HepG2 (cell line): Measurements from ENCODE around the gene MICB. TPM values are rescaled to one million over a fixed set of nuclear protein-coding genes. Genes with fewer than 3 reads are reported as not detected.

Source experiments
- ARNTL ChIP-seq: sonication (generic); formaldehyde crosslinking; IDR thresholded peaks from 2 replicates; pipeline ENCODE4 v1.4.0; 2020; ENCODE audit warnings: mild to moderate bottlenecking, missing genetic modification reagents
- CENPX ChIP-seq: sonication (generic); formaldehyde crosslinking; IDR thresholded peaks from 2 replicates; pipeline ENCODE4 v1.9.0; 2021; ENCODE audit warnings: mild to moderate bottlenecking, missing genetic modification reagents, moderate library complexity
- CREB1 ChIP-seq, 2 experiments: fragments of 450-650 bp in 1 of 2; IDR thresholded peaks; 2 replicates each; pipeline ENCODE4 v1.6.1; 2016 to 2017; ENCODE audit warnings: control low read depth in 1 of 2, mild to moderate bottlenecking in 1 of 2, missing compliant biosample characterization in 1 of 2, missing genetic modification characterization in 1 of 2
- EZH2 ChIP-seq: conservative IDR thresholded peaks from 2 replicates; pipeline ENCODE4 v1.6.1; 2012; ENCODE audit warnings: mild to moderate bottlenecking, low read depth, low read length, moderate library complexity
- FOXK2 ChIP-seq: fragments of 450-650 bp; IDR thresholded peaks from 2 replicates; pipeline ENCODE4 v1.6.1; 2016
- HDAC1 ChIP-seq: sonication (generic); formaldehyde crosslinking; IDR thresholded peaks from 2 replicates; pipeline ENCODE4 v1.5.1; 2020; ENCODE audit warnings: mild to moderate bottlenecking, missing genetic modification reagents
- HHEX ChIP-seq: IDR thresholded peaks from 2 replicates; pipeline ENCODE4 v1.6.1; 2016; ENCODE audit warnings: control low read depth
- IRF2 ChIP-seq: IDR thresholded peaks from 2 replicates; pipeline ENCODE4 v1.6.1; 2018; ENCODE audit warnings: missing genetic modification reagents, missing compliant biosample characterization
- ISX ChIP-seq: sonication (generic); formaldehyde crosslinking; conservative IDR thresholded peaks from 2 replicates; pipeline ENCODE4 v1.5.0; 2020; ENCODE audit warnings: missing genetic modification reagents
- KMT2B ChIP-seq: IDR thresholded peaks from 2 replicates; pipeline ENCODE4 v1.6.1; 2016; ENCODE audit warnings: missing genetic modification reagents, missing compliant biosample characterization
- MBD4 ChIP-seq: IDR thresholded peaks from 2 replicates; pipeline ENCODE4 v1.6.1; 2012; ENCODE audit warnings: low read length, inconsistent platforms, borderline replicate concordance
- MXD4 ChIP-seq: IDR thresholded peaks from 2 replicates; pipeline ENCODE4 v1.6.1; 2016; ENCODE audit warnings: mild to moderate bottlenecking, missing biosample characterization, missing genetic modification reagents
- RBM39 ChIP-seq: fragments of 200-400 bp; formaldehyde crosslinking; IDR thresholded peaks from one replicate; pipeline ENCODE4 v1.6.1; 2018; ENCODE audit warnings: antibody characterized with exemption, mild to moderate bottlenecking, low read depth, low read length; ENCODE audit not compliant: poor library complexity, severe bottlenecking
- U2AF1 ChIP-seq: fragments of 200-400 bp; formaldehyde crosslinking; optimal IDR thresholded peaks from 2 replicates; pipeline ENCODE3; 2017; ENCODE audit warnings: mild to moderate bottlenecking, low read depth, low read length
- ZNF136 ChIP-seq: sonication (generic); formaldehyde crosslinking; IDR thresholded peaks from 2 replicates; pipeline ENCODE4 v1.8.1; 2022; ENCODE audit warnings: low read depth, mild to moderate bottlenecking, moderate library complexity, missing genetic modification reagents
- ZNF207 ChIP-seq: fragments of 450-650 bp; IDR thresholded peaks from 2 replicates; pipeline ENCODE4 v1.6.1; 2016; ENCODE audit warnings: antibody characterized with exemption, borderline replicate concordance
- ZNF24 ChIP-seq: fragments of 450-650 bp; IDR thresholded peaks from 2 replicates; pipeline ENCODE4 v1.6.1; 2017; ENCODE audit warnings: antibody characterized with exemption, mild to moderate bottlenecking
- ZNF343 ChIP-seq: sonication (generic); formaldehyde crosslinking; IDR thresholded peaks from 2 replicates; pipeline ENCODE4 v1.4.0; 2020; ENCODE audit warnings: mild to moderate bottlenecking, missing genetic modification reagents
- ZNF530 ChIP-seq: sonication (generic); formaldehyde crosslinking; IDR thresholded peaks from 2 replicates; pipeline ENCODE4 v1.5.0; 2020; ENCODE audit warnings: low read depth, mild to moderate bottlenecking, missing genetic modification reagents
- ZNF567 ChIP-seq: sonication (generic); formaldehyde crosslinking; IDR thresholded peaks from 2 replicates; pipeline ENCODE4 v1.8.1; 2023; ENCODE audit warnings: mild to moderate bottlenecking, missing genetic modification reagents, borderline replicate concordance
- polyA plus RNA-seq, 8 experiments: library from polyadenylated mRNA; depleted of rRNA in 3 of 8; stranded (reverse) in 7 of 8; unstranded in 1 of 8; fragments of >200 nt; fragmentation: Illumina TruSeq in 4 of 8; extraction: Trizol in 4 of 8; gene quantifications; 2 replicates each; pipeline versions ENCODE4 v1.2.1 to v1.2.3, GENCODE V29; 2011 to 2016; ENCODE audit warnings: low read depth in 4 of 8, missing spikeins in 1 of 8, mixed read lengths in 1 of 8; ENCODE audit not compliant: insufficient read depth in 1 of 8
- total RNA-seq, 5 experiments: library from RNA; depleted of rRNA; stranded (reverse); fragments of >200 nt; fragmentation: Illumina TruSeq; extraction: Trizol; gene quantifications; 2 replicates each; pipeline ENCODE4 v1.2.3, GENCODE V29; 2016; ENCODE audit warnings: low read depth in 1 of 5
- TF ChIP-seq, protein P1 (sequence below): sonication (generic); formaldehyde crosslinking; IDR thresholded peaks from 2 replicates; pipeline ENCODE4 v1.4.0; 2020; ENCODE audit warnings: mild to moderate bottlenecking, missing genetic modification reagents
- TF ChIP-seq, protein P2 (sequence below): sonication (generic); formaldehyde crosslinking; IDR thresholded peaks from 2 replicates; pipeline ENCODE4 v1.4.0; 2020; ENCODE audit warnings: missing genetic modification reagents, borderline replicate concordance
- TF ChIP-seq, protein P3 (sequence below): sonication (generic); formaldehyde crosslinking; IDR thresholded peaks from 2 replicates; pipeline ENCODE4 v1.5.0; 2020; ENCODE audit warnings: missing genetic modification reagents
- TF ChIP-seq, protein P4 (sequence below): sonication (generic); formaldehyde crosslinking; IDR thresholded peaks from 2 replicates; pipeline ENCODE4 v1.8.0; 2022; ENCODE audit warnings: missing genetic modification reagents, mild to moderate bottlenecking, inconsistent platforms, borderline replicate concordance

Gene MICB
- total and polyA plus RNA-seq, 2 of the 13 experiments (the other 11 are each of a cell fraction or from before 2014, with no cell fraction given) = 12.5 to 12.8 TPM

DNA sequence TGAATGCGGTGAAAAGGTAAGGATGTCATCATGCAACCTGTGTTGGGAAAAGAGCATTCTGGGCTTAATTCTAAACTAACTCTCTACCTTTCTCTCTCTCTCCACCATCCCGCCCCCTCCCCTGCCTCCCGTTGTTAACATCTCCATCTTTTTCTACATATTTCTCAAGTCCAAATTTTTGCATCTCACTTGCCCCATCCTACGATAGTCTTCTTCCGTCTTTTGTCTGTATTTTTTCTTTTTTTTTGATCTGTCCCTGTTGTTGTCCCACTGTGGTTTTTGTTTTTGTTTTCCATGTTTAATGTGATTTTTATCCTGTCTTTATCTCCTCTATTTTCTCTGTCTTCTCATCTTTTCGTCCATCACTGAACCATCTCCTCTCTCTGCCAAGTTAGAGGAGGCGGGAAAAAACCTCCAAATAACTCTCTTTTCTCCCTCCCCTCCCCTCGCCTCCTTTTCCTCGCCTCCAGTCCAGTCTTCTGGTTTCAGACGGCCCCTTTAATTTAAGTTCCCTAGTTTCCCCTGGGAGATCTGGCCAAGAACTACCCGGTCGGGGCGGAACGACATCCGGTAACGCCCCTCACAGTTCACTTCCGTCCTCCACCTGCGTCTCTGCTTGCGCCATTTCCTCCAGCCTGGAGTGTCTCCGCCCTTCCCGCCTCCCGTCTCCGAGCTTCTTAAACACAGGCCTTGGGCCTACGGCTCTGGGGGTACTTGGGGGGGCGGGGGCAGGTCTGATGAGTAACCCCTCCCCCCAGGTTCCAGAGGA is 49.2 kb downstream of the MICB start, which contains the start of gene NFKBIL1 (continued):
- TF ChIP-seq ZNF24 (0 out of 2 replicates have a peak, but pooled peaks have one; percentile 29), U2AF1 (peak; percentile 27), RBM39 (no peak), CENPX (CRISPR knock-in tag) (no peak), FOXK2 (peak; percentile 22; the same call in 1 of the 2 replicates), ARNTL (CRISPR knock-in tag) (peak; percentile 51; the same call in 1 of the 2 replicates), ZNF343 (CRISPR knock-in tag) (0 out of 2 replicates have a peak, but pooled peaks have one; percentile 18), ZNF567 (CRISPR knock-in tag) (peak; percentile 59; the same call in 1 of the 2 replicates), KMT2B (CRISPR knock-in tag) (peak; percentile 80), ZNF207 (no peak), HDAC1 (CRISPR knock-in tag) (peak; percentile 27; the same call in 1 of the 2 replicates), ZNF530 (CRISPR knock-in tag) (no peak), IRF2 (CRISPR knock-in tag) (peak; percentile 86), ISX (CRISPR knock-in tag) (no peak), HHEX (0 out of 2 replicates have a peak, but pooled peaks have one; percentile 26), MBD4 (no peak), EZH2 (no peak), CREB1 (IDR thresholded peaks at IDR 0.05) (peak; percentile 79), CREB1 (CRISPR knock-in tag; IDR thresholded peaks at IDR 0.05) (peak; percentile 97), ZNF136 (CRISPR knock-in tag) (0 out of 2 replicates have a peak, but pooled peaks have one; percentile 29), MXD4 (CRISPR knock-in tag) (0 out of 2 replicates have a peak, but pooled peaks have one; percentile 16)
- TF ChIP-seq, protein P1, sequence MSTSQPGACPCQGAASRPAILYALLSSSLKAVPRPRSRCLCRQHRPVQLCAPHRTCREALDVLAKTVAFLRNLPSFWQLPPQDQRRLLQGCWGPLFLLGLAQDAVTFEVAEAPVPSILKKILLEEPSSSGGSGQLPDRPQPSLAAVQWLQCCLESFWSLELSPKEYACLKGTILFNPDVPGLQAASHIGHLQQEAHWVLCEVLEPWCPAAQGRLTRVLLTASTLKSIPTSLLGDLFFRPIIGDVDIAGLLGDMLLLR (CRISPR knock-in tag) = no peak
- TF ChIP-seq, protein P2, sequence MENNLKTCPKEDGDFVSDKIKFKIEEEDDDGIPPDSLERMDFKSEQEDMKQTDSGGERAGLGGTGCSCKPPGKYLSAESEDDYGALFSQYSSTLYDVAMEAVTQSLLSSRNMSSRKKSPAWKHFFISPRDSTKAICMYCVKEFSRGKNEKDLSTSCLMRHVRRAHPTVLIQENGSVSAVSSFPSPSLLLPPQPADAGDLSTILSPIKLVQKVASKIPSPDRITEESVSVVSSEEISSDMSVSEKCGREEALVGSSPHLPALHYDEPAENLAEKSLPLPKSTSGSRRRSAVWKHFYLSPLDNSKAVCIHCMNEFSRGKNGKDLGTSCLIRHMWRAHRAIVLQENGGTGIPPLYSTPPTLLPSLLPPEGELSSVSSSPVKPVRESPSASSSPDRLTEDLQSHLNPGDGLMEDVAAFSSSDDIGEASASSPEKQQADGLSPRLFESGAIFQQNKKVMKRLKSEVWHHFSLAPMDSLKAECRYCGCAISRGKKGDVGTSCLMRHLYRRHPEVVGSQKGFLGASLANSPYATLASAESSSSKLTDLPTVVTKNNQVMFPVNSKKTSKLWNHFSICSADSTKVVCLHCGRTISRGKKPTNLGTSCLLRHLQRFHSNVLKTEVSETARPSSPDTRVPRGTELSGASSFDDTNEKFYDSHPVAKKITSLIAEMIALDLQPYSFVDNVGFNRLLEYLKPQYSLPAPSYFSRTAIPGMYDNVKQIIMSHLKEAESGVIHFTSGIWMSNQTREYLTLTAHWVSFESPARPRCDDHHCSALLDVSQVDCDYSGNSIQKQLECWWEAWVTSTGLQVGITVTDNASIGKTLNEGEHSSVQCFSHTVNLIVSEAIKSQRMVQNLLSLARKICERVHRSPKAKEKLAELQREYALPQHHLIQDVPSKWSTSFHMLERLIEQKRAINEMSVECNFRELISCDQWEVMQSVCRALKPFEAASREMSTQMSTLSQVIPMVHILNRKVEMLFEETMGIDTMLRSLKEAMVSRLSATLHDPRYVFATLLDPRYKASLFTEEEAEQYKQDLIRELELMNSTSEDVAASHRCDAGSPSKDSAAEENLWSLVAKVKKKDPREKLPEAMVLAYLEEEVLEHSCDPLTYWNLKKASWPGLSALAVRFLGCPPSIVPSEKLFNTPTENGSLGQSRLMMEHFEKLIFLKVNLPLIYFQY (CRISPR knock-in tag) = 0 out of 2 replicates have a peak, but pooled peaks have one; percentile 17
- TF ChIP-seq, protein P3, sequence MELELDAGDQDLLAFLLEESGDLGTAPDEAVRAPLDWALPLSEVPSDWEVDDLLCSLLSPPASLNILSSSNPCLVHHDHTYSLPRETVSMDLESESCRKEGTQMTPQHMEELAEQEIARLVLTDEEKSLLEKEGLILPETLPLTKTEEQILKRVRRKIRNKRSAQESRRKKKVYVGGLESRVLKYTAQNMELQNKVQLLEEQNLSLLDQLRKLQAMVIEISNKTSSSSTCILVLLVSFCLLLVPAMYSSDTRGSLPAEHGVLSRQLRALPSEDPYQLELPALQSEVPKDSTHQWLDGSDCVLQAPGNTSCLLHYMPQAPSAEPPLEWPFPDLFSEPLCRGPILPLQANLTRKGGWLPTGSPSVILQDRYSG (CRISPR knock-in tag) = 0 out of 2 replicates have a peak, but pooled peaks have one; percentile 37
- TF ChIP-seq, protein P4, sequence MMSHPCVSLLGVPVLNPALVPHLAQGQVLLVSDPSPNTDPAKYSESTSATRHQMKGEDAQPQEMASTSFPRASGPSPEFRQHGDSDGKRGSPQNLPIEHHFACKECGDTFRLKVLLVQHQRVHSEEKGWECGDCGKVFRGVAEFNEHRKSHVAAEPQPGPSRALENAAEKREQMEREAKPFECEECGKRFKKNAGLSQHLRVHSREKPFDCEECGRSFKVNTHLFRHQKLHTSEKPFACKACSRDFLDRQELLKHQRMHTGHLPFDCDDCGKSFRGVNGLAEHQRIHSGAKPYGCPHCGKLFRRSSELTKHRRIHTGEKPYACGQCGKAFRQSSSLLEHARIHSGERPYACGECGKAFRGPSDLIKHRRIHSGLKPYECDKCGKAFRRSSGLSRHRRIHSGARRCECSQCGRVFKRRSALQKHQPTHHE (CRISPR knock-in tag) = no peak
